ENCODE measurements around the gene PLA2G4C. TPM values are rescaled to one million over a fixed set of nuclear protein-coding genes. Genes with fewer than 3 reads are reported as not detected.

The PLA2G4C gene
- total RNA-seq, 1 donor from 2014 or later, result 110 TPM

DNA sequence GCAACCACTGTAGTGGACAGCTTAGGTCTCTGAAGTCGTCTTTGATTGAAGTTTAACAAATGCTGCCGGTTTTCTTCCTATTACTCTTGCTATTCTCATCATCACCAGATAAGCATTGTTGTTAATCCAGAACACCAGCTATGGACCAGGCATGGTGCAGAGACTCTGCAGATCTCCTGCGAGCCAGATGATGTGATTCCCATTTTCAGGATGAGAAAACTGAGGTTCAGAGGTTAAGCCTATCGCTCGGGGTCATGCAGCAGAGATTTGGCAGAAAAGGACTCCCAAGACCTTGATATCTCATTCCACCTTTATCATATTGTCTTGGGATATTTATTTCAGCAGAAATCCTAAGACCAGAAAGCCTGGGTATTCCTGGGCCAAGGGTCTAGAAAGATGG, 50.2 kb downstream of the PLA2G4C start:
- Histone ChIP-seq H3K4me3 (no peak overlapping the region), H3K4me1 (no peaks in the 10 kb centered on the region), H3K9me3 (no peaks in the 10 kb centered on the region), H3K27ac (no peak overlapping the region), H3K36me3 (peaks cover 3 to 18% of the 10 kb centered on the region in 2 donors), H3K27me3 (no peaks in the 10 kb centered on the region)
- TF ChIP-seq, protein P1, sequence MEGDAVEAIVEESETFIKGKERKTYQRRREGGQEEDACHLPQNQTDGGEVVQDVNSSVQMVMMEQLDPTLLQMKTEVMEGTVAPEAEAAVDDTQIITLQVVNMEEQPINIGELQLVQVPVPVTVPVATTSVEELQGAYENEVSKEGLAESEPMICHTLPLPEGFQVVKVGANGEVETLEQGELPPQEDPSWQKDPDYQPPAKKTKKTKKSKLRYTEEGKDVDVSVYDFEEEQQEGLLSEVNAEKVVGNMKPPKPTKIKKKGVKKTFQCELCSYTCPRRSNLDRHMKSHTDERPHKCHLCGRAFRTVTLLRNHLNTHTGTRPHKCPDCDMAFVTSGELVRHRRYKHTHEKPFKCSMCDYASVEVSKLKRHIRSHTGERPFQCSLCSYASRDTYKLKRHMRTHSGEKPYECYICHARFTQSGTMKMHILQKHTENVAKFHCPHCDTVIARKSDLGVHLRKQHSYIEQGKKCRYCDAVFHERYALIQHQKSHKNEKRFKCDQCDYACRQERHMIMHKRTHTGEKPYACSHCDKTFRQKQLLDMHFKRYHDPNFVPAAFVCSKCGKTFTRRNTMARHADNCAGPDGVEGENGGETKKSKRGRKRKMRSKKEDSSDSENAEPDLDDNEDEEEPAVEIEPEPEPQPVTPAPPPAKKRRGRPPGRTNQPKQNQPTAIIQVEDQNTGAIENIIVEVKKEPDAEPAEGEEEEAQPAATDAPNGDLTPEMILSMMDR (IDR thresholded peaks at IDR 0.05), result no peak
- no peak for DNase-seq (ENCODE audit: low spot score in 2 of 2)
- intact Hi-C loops (cut with DNase I), result no loop called here

DNA sequence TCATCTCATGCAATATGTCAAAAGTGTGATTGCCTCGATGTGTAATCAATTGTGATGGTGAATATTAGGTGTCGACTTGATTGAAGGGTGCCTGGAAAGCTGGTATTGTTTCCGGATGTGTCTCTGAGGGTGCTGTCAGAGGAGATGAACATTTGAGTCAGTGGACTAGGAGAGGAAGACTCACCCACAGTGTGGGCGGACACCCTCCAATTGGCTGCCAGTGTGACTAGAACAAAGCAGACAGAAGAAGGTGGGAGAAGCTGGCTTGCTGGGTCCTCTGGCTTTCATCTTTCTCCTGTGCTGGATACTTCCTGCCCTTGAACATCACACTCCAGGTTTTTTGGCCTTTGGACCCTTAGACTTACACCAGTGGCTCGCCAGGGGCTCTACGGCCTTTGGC, 51.3 kb downstream of the PLA2G4C start:
- H3K27ac ChIP-seq, result no peak overlapping the region
- no peak for DNase-seq (ENCODE audit: low spot score in 2 of 2)
- H3K4me3 ChIP-seq, result no peak overlapping the region
- peaks cover 4 to 20% of the 10 kb centered on the region in 2 donors for H3K36me3 ChIP-seq
- H3K9me3 ChIP-seq, result no peaks in the 10 kb centered on the region
- intact Hi-C loops (cut with DNase I), result no loop called here
- H3K4me1 ChIP-seq, result no peaks in the 10 kb centered on the region
- H3K27me3 ChIP-seq, result no peaks in the 10 kb centered on the region
- TF ChIP-seq, protein P1 (IDR thresholded peaks at IDR 0.05), result no peak

DNA sequence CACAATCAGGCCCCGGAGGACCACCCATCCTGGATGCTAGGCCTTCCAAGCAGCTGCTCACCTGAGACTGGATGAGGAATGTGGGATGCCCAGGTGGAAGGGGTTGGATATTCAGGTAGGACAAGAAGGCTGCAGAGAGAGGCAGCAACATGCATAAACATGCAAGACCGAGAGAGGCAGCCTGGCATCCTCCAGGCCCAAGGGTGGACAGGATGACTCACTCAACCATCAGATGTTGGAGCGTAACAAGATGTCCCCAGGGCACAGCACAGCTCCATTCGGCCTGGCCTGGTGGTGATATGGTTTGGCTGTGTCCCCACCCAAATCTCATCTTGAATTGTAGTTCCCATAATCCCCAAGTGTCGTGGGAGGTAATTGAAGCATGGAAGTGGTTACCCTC, 56.8 kb downstream of the PLA2G4C start:
- peaks cover 14 to 46% of the 10 kb centered on the region in 2 donors for H3K36me3 ChIP-seq

DNA sequence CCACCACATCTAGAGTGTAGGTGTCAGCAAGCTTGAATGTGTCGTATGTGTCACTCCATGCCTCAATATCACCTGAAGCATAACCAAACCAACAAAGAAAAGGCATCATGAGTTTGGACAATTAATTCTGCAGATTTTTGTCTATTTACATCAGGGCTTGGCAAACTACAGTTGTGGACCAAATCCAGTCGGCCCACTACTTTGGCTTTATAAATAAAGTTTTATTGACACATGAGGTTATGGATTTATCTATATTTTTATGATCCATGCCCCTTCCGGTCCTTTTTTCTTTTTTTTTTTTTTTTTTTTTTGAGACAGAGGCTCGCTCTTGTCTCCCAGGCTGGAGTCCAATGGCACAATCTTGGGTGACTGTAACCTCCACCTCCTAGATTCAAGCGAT, 57.5 kb downstream of the PLA2G4C start:
- Histone ChIP-seq H3K4me1 (no peaks in the 10 kb centered on the region), H3K27me3 (no peaks in the 10 kb centered on the region), H3K36me3 (peaks cover 14 to 53% of the 10 kb centered on the region in 2 donors), H3K9me3 (no peaks in the 10 kb centered on the region), H3K4me3 (no peak overlapping the region), H3K27ac (no peak overlapping the region)
- TF ChIP-seq, protein P1 (IDR thresholded peaks at IDR 0.05), result no peak
- intact Hi-C loops (cut with DNase I), result no loop called here
- no peak for DNase-seq (ENCODE audit: low spot score in 2 of 2)

More for the DNA sequence above, 56.8 kb downstream of the PLA2G4C start:
- intact Hi-C loops (cut with DNase I), result no loop called here
- Histone ChIP-seq H3K27ac (no peak overlapping the region), H3K9me3 (no peaks in the 10 kb centered on the region), H3K27me3 (no peaks in the 10 kb centered on the region), H3K4me3 (no peak overlapping the region), H3K4me1 (no peaks in the 10 kb centered on the region)
- DNase-seq (ENCODE audit: low spot score in 2 of 2), result no peak
- TF ChIP-seq, protein P1 (IDR thresholded peaks at IDR 0.05), result no peak

DNA sequence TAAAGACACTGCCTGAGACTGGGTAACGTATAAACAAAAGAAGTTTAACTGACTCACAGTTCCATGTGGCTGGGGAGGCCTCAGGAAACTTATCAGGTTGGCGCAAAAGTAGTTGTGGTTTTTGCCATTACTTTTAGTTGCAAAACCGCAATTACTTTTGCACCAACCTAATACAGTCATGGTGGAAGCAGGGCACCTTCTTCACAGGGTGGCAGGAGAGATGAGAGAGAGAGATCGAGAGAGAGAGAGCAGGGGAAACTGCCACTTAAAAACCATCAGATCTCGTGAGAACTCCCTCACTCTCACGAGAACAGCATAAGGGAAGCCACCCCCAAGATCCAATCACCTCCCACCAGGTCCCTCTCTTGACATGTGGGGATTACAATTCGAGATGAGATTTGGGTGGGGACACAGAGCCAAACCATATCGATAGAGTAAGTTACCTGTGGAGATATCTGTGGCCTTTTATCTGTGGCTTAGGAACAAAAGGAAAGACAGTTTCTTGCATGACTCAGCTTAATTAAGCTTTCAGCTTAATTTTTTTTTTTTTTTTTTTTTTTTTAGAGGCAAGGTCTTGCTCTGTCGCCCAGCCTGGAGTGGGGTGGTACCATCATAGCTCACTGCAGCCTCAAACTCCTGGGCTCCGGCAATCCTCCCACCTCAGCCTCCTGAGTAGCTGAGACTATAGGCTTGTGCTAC, 59.1 kb downstream of the PLA2G4C start:
- no peak for DNase-seq (ENCODE audit: low spot score in 2 of 2)
- TF ChIP-seq, protein P1 (IDR thresholded peaks at IDR 0.05), result no peak
- peaks cover 14 to 61% of the 10 kb centered on the region in 2 donors for H3K36me3 ChIP-seq
- H3K9me3 ChIP-seq, result no peaks in the 10 kb centered on the region
- H3K27me3 ChIP-seq, result no peaks in the 10 kb centered on the region
- no peak overlapping the region for H3K4me3 ChIP-seq
- no peak overlapping the region for H3K27ac ChIP-seq
- H3K4me1 ChIP-seq, result no peaks in the 10 kb centered on the region
- intact Hi-C loops (cut with DNase I), result no loop called here

Data from ascending aorta (tissue), 2 donors.